ENCODE measurements around the gene YARS2. TPM values are rescaled to one million over a fixed set of nuclear protein-coding genes. Genes with fewer than 3 reads are reported as not detected.
A peak's percentile ranks its signal among the peaks of the same experiment; 100 is the strongest.

Gene YARS2
- polyA plus RNA-seq (2013, experiment 1 of 2; ENCODE audit: insufficient read length) = 26.7 TPM
- 26.0 TPM for polyA plus RNA-seq (2013, experiment 2 of 2; ENCODE audit: insufficient read length)

DNA sequence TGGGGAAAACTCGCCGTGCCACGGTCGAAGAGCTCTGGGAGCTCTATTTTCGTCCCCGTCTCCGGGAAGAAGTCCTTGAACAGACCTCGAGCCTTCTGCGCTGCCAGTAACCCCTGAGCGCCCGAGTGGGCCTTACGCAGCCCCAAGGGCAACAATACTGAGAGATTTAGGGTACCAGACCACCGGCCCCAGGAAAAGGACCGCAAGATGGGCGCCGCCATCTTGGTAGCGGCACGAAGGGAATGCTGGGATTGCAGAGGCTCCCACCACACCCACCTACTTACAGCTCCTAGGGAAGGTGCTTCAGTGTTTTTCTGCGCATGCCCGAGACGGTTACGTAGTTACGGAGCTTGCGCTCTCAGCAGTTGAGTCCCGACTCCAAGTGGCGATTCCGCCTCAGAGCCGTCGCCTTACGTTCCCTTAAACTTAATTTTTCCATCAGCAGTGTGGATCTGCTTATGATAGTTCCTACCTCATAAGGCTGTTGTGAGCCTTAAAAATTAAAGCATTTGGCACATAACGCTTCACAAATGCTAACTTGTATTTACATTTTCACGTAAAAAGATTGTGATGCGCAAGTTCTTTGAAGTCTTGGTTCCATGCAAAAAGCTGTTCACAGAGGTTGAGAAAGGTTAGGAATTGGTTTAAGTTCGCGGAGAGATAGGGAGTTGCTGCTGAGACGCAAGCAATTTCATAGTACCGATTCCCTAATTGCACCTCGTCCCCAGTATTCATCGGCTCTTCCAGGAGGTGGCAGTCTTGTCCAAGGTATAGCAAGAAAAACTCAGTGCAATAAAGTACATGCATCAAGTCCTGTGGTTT, at the start of gene YARS2:
YARS2 (minus strand) TSS at position 244 of the 822 bp plus-strand sequence; CDS start at position 221, 23 bp downstream.
- DNase-seq = peak; percentile 99

- DNase-seq = no peak
Observed at GRCh38 chr12:32804301-32804700, 48.6 kb upstream of the YARS2 start.

- DNase-seq = no peak
Observed at GRCh38 chr12:32801269-32801980, 45.7 kb upstream of the YARS2 start.

DNA sequence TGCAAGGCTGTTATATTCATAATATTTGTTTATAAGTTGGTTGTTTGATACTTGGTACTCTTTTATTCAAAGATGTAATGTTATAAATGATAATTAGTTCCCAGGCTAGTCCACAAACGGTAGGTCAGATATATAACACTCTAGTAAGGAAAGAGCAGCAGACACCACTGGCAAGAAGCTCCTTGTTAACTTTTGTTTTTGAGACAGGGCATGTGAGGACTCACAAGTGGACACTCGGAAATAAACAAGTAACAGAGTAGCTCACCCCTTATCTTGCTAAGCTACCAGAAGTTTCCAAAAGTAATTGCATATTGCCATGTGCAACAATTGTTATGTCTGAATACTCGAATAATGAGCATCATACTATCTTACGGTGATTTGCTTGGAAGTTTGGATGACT, 38.6 kb upstream of the YARS2 start:
- no peak for DNase-seq

GRCh38 chr12:32789916-32790315, 34.2 kb upstream of the YARS2 start:
- DNase-seq = no peak

- DNase-seq = no peak
Observed at GRCh38 chr12:32789446-32789845, 33.7 kb upstream of the YARS2 start.

- no peak for DNase-seq
Observed at GRCh38 chr12:32788405-32788804, 32.7 kb upstream of the YARS2 start.

GRCh38 chr12:32785557-32785956, 29.9 kb upstream of the YARS2 start:
- DNase-seq = no peak

DNA sequence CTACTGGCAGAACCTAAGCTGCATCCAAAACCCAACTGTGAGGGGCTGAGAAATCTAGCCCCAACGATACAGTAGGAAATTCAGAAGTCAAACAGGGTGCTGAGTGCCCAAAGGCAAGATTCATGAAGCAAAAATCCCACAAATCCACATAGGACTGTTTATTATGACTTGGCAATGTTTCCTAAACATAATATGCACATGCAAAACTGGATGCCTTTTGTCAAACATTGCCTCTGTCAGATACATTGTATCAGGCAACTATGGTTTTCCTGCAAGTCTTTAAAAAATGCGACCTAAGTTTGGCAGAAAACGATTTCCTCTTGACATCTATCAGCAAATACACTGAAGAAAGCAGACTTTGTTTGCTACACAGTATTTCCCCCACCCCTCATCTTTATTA, 27.3 kb upstream of the YARS2 start:
- no peak for DNase-seq

DNA sequence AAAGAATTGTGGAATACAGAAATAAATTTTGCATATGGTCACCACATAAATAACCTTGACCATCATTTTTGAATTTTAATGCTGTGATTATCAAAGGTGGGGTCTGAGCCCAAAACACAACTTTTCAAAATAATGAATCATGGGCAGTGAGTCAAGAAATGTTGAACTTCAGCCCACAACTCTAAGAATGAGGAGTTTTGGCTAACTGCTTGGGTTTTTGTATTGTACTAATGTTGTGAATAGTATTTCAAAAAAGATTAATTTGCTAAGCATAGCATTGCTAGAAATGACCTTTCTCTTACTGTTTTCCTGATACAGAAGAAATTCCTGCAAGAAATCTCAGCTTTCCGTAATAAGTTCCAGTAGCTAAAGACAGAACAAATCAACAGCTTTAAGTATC, 24.4 kb upstream of the YARS2 start:
- no peak for DNase-seq

- no peak for DNase-seq
Observed at GRCh38 chr12:32777691-32778175, 22.0 kb upstream of the YARS2 start.

DNA sequence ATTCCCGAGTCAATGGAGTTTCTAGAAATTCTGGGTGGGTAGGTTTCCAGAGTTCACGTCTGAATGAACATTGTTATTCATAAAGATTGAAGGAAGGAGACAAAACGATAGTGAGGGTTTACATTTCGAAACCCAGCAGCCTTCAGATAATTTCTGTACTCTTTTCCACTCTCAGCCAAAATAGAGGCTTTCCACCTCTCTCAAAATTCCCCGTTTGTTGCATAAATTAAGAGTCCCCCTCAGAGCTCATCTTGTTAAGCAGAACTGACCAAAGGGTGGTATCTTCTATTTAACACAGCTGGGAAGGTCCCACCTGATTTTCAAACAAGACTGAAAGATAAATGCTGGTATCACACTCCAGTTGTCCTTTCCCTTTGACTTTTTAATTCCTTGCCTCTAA, 21.5 kb upstream of the YARS2 start:
- DNase-seq = no peak

GRCh38 chr12:32776258-32776657, 20.6 kb upstream of the YARS2 start:
- no peak for DNase-seq

- DNase-seq = no peak
Observed at GRCh38 chr12:32773691-32774090, 18.0 kb upstream of the YARS2 start.

DNA sequence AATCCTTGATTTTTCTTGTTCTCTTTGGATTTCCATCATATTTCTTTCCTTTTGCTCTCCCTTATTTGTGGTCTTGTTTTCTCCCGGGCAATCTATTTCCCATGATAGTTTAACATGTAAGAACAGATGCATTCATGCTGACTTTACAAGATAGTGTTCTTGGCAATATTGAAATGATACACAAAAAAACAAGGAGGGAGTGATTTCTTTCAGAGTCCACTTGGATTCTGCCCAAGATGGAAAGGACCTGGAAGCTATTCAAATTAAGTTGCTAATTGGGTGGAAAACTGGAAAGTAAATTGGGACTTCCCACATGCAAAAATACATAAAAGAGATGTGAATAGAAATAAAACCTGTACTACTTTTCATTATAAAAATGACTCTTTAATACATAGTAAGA, 14.4 kb upstream of the YARS2 start:
- DNase-seq = no peak

GRCh38 chr12:32768518-32768917, 12.8 kb upstream of the YARS2 start:
- no peak for DNase-seq

DNA sequence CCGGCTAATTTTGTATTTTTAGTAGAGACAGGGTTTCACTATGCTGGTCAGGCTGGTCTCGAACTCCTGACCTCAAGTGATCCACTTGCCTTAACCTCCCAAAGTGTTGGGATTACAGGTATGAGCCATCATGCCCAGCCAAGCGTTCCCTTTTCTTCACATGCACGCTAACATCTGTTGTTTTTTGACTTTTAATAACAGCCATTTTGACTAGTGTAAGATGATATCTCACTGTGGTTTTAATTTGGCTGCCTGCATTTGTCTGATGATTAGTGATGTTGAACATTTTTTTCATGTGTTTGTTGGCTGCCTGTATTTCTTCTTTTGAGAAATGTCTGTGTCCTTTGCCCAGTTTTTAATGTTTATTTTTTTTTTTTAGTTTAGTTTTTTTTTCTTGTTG, 10.2 kb upstream of the YARS2 start:
- DNase-seq = no peak

GRCh38 chr12:32761716-32762115, 6.0 kb upstream of the YARS2 start:
- DNase-seq = no peak

- DNase-seq = no peak
Observed at GRCh38 chr12:32757157-32757556, 1.5 kb upstream of the YARS2 start.

GRCh38 chr12:32756476-32757066, 874 bp upstream of the YARS2 start:
- DNase-seq = peak; percentile 3

DNA sequence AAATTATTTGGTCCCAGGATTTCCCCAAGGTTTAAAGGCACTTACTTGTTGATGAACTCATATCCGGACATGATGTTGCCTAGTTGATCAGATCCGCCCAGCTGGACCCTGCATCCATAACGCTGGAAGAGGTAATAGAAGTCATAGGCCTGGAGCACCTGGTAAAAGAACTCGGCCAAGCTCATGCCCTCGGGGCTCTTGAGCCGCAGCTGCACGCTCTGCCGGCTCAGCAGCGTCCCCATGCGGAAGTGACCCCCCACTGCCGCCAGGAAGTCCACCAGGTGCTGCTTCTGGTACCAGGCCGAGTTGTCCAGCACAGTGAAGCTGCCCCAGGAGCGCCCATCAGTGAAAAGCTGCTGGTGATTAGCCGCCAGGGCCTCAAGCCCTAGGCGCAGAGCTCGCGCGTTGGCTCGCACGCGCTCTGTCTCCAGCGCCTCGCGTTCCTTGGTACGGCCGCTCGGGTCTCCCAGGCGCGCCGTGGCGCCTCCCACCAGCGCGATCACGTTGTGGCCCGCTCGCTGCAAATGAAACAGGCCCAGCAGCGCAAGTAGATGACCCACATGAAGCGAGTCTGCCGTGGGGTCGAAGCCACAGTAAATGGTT, 545 bp downstream of the YARS2 start:
- DNase-seq = peak; percentile 74

DNA sequence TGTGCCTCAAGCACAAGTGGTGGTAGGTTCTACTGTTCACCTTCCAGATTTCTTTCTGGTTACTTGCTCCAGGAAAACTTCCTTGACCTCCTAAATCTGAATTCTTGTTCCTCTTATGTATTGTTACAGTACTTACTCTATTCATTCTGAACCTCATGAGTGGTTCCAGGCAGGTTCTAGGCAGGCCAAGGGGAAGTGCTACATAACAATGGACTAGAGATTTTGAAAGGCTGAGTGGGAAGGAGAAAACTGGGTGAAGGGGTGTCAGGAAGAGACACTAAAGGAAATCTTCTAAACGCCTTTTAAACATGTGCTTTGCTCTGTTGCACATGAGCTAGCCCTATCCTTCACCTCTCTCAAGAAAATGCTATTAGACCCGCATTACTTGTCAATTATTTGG, 1.6 kb downstream of the YARS2 start:
- DNase-seq = no peak

- DNase-seq = no peak
Observed at GRCh38 chr12:32753605-32754004, 2.1 kb downstream of the YARS2 start.
